Right cardiac atrium (tissue), 5 donors: ENCODE results near the gene SIK2. TPM values are rescaled to one million over a fixed set of nuclear protein-coding genes. Genes with fewer than 3 reads are reported as not detected.
"Not testable (repeated sequence)": the region's sequence is repeated elsewhere in the genome, so short reads cannot be mapped to it uniquely, and the experiment has no call there.

ENCODE experiments used
- ATAC-seq, 2 donors: fragments of 200-7000 bp; cut with Tn5 transposase; one replicate each; pipeline versions ENCODE4 v1.8.0 to v1.9.1; 2020; ENCODE audit warnings: moderate library complexity in 2 of 2, mild to moderate bottlenecking in 1 of 2
- DNase-seq, 3 donors: peaks; one replicate each; pipeline ENCODE4 v3.0.0-alpha.2; 2020
- H3K27ac ChIP-seq: one replicate; pipeline ENCODE4 v1.5.1; 2013; ENCODE audit warnings: mild to moderate bottlenecking, low read length, control low read depth, moderate library complexity
- H3K27me3 ChIP-seq: one replicate; pipeline ENCODE4 v1.6.1; 2013; ENCODE audit not compliant: control insufficient read depth, insufficient read depth
- H3K4me1 ChIP-seq: one replicate; pipeline ENCODE4 v1.6.1; 2013; ENCODE audit warnings: low read length; ENCODE audit not compliant: control insufficient read depth, insufficient read depth
- H3K4me3 ChIP-seq: one replicate; pipeline ENCODE4 v1.5.1; 2013; ENCODE audit warnings: low read length, control low read depth
- H3K9me3 ChIP-seq: one replicate; pipeline ENCODE4 v1.6.1; 2013; ENCODE audit warnings: low read length; ENCODE audit not compliant: control insufficient read depth
- WGBS: extraction: QIAGEN DNeasy Blood & Tissue Kit; methylation state at CpG from one replicate; pipeline ENCODE4 v1.1.7; 2013; 5-methylcytosine and 5-hydroxymethylcytosine counted together
- intact Hi-C, 4 donors: fragments of 100-400 bp; cut with DNase I; formaldehyde crosslinking; loops; one replicate each; pipeline versions ENCODE4 v1.11.0 to v1.14.0; 2022 to 2023
- polyA plus RNA-seq: library from polyadenylated mRNA; stranded (reverse); fragments of 200-250 nt; gene quantifications from one replicate; pipeline ENCODE4 v1.2.3, GENCODE V29; 2013
- total RNA-seq, 4 donors: library from RNA; stranded (reverse); fragmentation: NEBNext Ultra II Directional; extraction: Animal tissue kit (Norgen Biotek cat#: 25700); gene quantifications; one replicate each; pipeline ENCODE4 v1.2.1, GENCODE V29; 2021
- donor health status: healthy with polysubstance abuse.
- donor health status: DM: no; HTN: yes; CAD: no.
- donor health status: DM: no; HTN: no; CAD: no.
- donor health status: DM: no; HTN: yes; CAD: no; lungs with severe emphysema.
- donor health status: DM: yes; HTN: yes; CAD: no.

Gene SIK2
- total and polyA plus RNA-seq, 5 donors = 7.4 to 51.7 (median 21.5) TPM

DNA sequence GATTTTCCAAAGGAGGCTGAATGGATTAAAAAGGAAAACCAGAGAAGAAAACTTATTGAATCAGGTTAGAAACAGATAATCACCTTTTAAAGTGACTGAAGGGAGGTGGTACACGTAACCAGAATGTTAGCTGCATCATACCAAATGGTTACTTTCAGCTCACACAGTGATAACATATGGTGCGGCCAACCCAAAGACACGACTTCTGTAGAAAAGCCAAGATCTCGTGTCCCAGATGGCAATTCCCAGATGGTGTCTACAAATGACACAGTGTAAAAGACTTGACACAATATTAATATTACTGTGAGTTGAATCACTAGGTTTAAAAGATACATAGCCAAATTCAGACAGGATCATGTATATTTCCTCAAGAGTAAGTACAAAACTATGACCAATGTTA is 158.8 kb downstream of the SIK2 start:
- intact Hi-C loops = no loop called here
- H3K27me3 ChIP-seq = no peaks in the 10 kb centered on the region
- H3K27ac ChIP-seq = no peak overlapping the region
- ATAC-seq (no peak), DNase-seq (no peak)
- H3K4me3 ChIP-seq = no peak overlapping the region
- H3K4me1 ChIP-seq = peaks cover 4% of the 10 kb centered on the region
- WGBS = 75% methylated on average over 4 of the region's 4 CpGs
- H3K9me3 ChIP-seq = no peaks in the 10 kb centered on the region

DNA sequence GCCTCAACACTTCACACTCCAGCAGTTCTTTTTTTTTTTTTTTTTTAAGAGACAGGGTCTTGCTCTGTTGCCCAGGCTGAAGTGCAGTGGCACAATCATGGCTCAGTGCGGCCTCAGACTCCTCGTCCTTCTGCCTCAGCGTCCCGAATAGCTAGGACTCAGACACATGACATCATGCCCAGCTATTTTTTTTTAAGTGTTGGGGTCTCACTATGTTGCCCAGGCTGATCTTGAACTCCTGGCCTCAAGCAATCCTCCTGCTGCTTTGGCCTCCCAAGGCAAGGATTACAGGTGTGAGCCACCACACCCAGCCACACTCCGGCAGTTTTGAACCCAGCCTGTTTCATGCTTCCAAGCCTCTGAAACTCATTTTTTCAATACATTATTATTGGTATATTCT is 160.3 kb downstream of the SIK2 start:
- 96% methylated on average over 5 of the region's 5 CpGs for WGBS
- Histone ChIP-seq H3K9me3 (no peaks in the 10 kb centered on the region), H3K27me3 (no peaks in the 10 kb centered on the region), H3K27ac (no peak overlapping the region), H3K4me1 (peaks cover 4% of the 10 kb centered on the region), H3K4me3 (no peak overlapping the region)
- DNase-seq = no peak
- ATAC-seq = no peak
- intact Hi-C loops = no loop called here

DNA sequence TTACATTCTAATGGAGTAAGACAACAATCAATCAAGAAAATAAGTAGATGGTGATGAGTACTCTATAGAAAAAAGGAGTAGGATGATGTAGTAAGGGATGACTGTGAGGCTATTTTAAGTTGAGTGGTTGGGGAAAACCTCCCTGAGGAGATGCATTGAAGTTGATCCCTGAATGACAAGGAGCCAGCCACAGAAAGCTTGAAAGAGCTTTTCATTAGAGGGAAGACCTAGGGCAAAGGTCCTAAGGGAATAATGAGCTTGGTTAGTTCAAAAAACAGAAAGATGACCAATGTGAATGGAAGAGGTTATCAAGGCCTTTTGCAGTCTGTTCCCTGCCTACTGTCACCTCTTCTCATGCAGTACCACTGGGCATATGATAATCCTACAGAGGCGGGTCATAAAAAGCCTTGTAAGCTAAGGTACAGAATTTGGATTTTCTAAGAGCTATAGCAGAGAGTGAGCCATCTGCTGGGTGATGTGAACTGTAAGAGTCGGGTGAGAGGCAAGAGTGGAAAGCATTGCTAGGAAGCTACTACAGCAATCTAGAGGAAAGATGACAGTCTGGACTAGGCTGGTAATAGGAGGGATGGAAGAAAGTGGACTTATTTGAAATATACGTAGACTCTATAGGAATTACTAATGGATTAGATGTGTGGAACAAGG is 160.9 kb downstream of the SIK2 start:
- no peaks in the 10 kb centered on the region for H3K9me3 ChIP-seq
- H3K4me1 ChIP-seq = peaks cover 4% of the 10 kb centered on the region
- intact Hi-C loops = no loop called here
- no peak overlapping the region for H3K4me3 ChIP-seq
- no peaks in the 10 kb centered on the region for H3K27me3 ChIP-seq
- H3K27ac ChIP-seq = no peak overlapping the region
- WGBS = 73% methylated on average over 3 of the region's 3 CpGs
- DNase-seq = no peak
- no peak for ATAC-seq

DNA sequence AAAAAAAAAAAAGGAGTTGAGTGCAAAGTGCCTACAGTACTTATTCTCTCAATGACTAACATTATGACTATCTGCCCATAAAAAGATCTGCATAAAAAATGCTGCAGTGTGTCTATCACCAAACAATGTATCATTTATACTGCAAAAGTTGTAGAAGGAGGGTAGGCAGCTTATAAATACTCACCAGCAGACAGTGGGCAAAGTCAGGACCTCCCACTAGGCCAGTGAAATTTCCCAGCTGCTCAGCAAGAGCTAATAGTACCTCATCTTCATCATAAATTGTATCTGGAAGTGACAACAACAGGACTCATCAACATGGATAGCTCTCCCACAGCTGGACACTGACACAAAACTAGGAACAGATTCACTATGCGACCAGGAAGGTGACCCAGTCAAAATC is 162.4 kb downstream of the SIK2 start:
- no peaks in the 10 kb centered on the region for H3K9me3 ChIP-seq

DNA sequence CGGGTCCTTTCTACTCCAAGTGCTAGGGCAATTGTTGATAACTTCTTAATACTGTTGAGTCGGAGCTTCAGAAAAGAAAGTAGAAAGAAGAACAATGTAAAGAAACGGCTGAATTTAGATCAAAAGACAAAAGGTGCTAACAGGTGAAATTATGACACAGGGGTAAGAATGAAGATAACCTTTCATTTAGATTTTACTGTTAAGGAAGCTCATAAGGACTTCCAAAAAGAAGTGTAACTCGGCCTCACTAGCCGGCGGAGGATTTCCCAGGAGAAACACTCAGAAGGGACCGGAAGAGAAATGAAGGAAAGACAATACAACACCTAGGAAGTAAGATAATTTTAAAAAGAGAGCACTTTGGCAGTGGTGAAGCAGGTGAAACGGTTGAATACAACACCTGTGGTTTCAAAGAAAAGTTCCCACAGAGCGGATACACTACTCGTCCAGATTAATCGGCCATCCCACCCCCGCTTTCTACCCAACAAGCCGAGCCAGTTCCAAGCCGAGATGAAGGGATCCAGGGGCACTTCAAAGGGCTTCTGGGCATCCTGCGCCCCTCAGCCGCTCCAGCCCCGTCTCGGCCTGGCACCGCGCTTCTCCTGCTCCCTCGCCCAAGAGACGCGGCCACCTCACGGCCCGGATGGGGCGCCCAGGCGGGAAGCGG is 163.2 kb downstream of the SIK2 start:
- Histone ChIP-seq H3K27ac (peak overlapping the region; percentile 58), H3K27me3 (no peaks in the 10 kb centered on the region), H3K9me3 (no peaks in the 10 kb centered on the region), H3K4me1 (peaks cover 2% of the 10 kb centered on the region), H3K4me3 (peak overlapping the region; percentile 98)
- intact Hi-C loops = no loop called here
- DNase-seq (no peak), ATAC-seq (peak; percentile 53 to 62)
- WGBS = 3% methylated on average over 28 of the region's 28 CpGs

More for the DNA sequence above, 162.4 kb downstream of the SIK2 start:
- Histone ChIP-seq H3K27ac (no peak overlapping the region), H3K4me1 (peaks cover 4% of the 10 kb centered on the region), H3K4me3 (peak overlapping the region; percentile 98), H3K27me3 (no peaks in the 10 kb centered on the region)
- no peak for ATAC-seq
- DNase-seq = no peak
- 37% methylated on average over 1 of the region's 1 CpG for WGBS
- intact Hi-C loops = no loop called here

DNA sequence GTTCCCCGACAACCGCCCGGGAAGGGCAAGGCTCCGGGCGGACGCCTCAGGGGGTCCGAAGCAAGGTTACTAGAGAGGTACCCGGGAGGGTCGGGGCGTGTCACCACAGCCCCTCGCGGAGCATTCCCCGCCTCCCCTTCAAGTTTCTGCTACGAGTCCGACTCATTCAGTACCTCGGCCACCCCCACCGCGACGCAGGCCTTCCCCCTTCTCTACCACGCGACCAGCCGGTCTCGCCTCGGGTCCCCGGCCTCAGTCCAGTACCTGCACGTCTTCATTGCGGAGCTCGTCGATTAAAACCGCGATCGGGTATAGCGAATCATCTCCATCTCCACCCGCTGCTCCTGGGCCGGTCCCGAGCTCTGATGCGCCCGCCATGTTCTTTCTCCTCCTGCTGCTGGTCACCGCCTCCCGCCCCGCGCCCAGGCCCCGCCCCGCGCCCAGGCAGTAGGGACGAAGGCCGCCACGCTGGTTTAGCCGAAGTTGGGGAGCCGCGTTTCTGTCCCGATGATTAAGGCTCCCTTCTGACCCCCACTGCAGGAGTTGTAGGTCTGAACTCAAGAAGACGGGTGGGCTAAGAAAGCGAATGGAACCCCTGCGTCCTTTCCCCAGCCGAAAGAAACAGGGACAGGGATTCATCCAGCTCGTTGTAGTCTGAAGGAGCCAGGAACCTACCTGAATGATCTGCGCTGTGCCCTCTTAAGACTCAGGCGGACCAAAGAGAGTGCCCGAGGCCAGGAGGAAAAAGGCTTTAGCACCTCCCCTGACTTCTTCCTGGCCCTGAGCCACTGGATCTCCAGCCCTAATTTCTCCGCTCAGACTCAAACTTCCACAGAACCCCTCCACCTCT is 164.0 kb downstream of the SIK2 start, which contains the start of gene PPP2R1B:
Gene PPP2R1B (minus strand): TSS at position 406 of the 850 bp plus-strand sequence. CDS start 28 bp downstream, at position 378.
- intact Hi-C loops = no loop called here
- peak within 1 kb of the TSS; percentile 98 for H3K4me3 ChIP-seq
- under 1% methylated on average over 61 of the region's 61 CpGs for WGBS
- peak within 1 kb of the TSS; percentile 90 for H3K27ac ChIP-seq
- no peaks in the 10 kb centered on the region for H3K27me3 ChIP-seq
- H3K4me1 ChIP-seq = peaks cover 2% of the 10 kb centered on the region
- peak; percentile 98 for ATAC-seq
- H3K9me3 ChIP-seq = no peaks in the 10 kb centered on the region
- peak; percentile 73 to 89 (median 86) for DNase-seq

DNA sequence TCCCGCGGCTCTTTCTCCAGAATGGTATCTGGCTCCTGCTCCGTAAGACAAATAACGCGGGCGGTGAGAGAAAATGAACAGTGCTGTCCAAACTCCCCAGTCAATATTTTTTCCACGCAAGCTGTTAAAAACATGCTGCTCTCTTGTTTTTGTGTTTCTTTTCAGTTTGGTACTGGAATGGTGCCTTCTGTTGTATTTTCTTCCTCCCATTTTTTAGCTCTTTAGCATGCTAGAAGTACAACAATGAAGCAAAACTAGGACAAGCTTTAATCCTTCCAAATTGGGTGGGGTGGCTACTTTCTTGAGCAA is 164.5 kb downstream of the SIK2 start:
- Histone ChIP-seq H3K4me1 (peaks cover 2% of the 10 kb centered on the region), H3K27ac (peak overlapping the region; percentile 90), H3K9me3 (no peaks in the 10 kb centered on the region), H3K4me3 (peak overlapping the region; percentile 98), H3K27me3 (no peaks in the 10 kb centered on the region)
- no peak for DNase-seq
- peak in 1 of 2 donors; percentile 59 for ATAC-seq
- WGBS = 2% methylated on average over 7 of the region's 7 CpGs
- intact Hi-C loops = no loop called here

DNA sequence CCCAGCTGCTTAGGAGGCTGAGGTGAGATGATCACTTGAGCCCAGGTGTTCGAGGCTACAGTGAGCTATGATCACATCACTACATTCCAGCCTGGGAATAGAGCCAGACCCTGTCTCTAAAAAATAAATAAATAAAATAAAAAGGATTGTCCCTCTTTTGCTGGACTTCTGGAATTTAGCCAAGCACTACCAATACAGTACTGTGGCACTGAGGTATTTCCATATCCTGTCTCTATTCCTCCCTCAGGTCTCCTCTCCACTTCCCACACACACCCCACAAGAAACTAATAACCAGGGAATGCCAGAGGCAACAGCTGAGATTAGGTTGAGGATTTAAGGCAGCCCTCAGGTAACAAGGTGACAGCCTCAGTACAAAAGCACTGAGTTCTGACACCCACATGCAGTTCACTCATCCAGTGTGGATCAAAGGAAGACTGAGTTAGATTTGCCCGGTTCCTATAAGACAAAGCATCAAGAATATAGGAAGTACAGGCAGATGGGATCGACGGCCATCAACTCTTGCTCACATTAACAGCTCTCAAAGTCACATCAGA is 168.4 kb downstream of the SIK2 start:
- no peaks in the 10 kb centered on the region for H3K4me1 ChIP-seq
- 90% methylated on average over 4 of the region's 4 CpGs for WGBS
- H3K9me3 ChIP-seq = no peaks in the 10 kb centered on the region
- intact Hi-C loops = loop anchor here in 1 of 4 donors (10.0 kb wide), 2 partner anchors 64 to 186 kb away; no protein-coding TSS in a partner anchor
- no peak for DNase-seq
- ATAC-seq = no peak
- H3K27ac ChIP-seq = no peak overlapping the region
- no peak overlapping the region for H3K4me3 ChIP-seq
- H3K27me3 ChIP-seq = no peaks in the 10 kb centered on the region

DNA sequence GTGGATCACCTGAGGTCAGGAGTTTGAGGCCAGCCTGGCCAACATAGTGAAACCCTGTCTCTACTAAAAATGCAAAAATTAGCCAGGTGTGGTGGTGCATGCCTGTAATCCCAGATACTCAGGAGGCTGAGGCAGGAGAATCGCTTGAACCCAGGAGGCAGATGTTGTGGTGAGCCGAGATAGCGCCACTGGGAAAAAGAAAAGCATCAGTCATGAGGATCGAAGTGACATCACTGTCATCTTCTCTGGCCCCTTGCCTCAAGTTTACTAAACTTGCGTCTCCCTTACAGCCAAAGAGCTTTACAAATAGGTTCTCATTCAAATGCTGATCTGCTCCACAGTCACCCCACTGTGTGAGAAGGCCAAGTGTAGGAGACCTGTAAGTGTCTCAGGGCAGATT is 169.0 kb downstream of the SIK2 start:
- not testable (repeated sequence) for H3K27me3 ChIP-seq, H3K4me3 ChIP-seq, H3K4me1 ChIP-seq, H3K9me3 ChIP-seq, H3K27ac ChIP-seq, DNase-seq, ATAC-seq
- intact Hi-C loops = loop anchor here in 1 of 4 donors (10.0 kb wide), 2 partner anchors 64 to 186 kb away; no protein-coding TSS in a partner anchor
- 91% methylated on average over 5 of the region's 5 CpGs for WGBS

DNA sequence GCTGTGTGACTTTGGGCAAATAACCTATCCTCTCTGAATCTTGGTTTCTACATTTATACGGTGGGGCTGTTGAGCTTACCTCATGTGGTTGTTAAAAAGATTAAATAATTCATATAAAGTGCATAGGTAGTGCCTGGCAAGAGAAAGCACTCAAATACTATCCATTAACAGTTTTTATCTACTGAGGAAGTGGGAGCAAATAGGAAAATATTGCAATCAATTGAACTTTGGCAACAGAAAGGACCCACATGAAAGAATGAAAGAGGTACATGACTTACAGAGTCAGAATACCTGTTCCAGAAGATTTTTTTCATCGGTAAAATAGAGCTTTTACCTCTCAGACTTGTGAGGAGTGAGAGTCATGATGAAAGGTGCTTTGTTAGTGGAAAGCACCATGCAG is 170.3 kb downstream of the SIK2 start:
- no peaks in the 10 kb centered on the region for H3K9me3 ChIP-seq
- intact Hi-C loops = loop anchor here in 1 of 4 donors (10.0 kb wide), 2 partner anchors 62 to 188 kb away; no protein-coding TSS in a partner anchor
- no peaks in the 10 kb centered on the region for H3K27me3 ChIP-seq
- ATAC-seq (no peak), DNase-seq (no peak)
- H3K4me1 ChIP-seq = no peaks in the 10 kb centered on the region
- no peak overlapping the region for H3K4me3 ChIP-seq
- H3K27ac ChIP-seq = no peak overlapping the region
- WGBS = 92% methylated on average over 2 of the region's 2 CpGs
